Stimulated activated CD8-positive, alpha-beta memory T cell treated with anti-CD3 and anti-CD28 coated beads, Interleukin-2, amount 100 ng/mL, for 48 hours (primary cell): ENCODE data around the gene SLC22A3.

Experiments used
- DNase-seq, 2 donors: peaks; one replicate each; pipeline ENCODE4 v3.0.0-alpha.2; 2020; ENCODE audit warnings: low read depth in 2 of 2

Gene SLC22A3

GRCh38 chr6:160417146-160417545 lies 69.0 kb downstream of the SLC22A3 start:
- no peak for DNase-seq

DNA sequence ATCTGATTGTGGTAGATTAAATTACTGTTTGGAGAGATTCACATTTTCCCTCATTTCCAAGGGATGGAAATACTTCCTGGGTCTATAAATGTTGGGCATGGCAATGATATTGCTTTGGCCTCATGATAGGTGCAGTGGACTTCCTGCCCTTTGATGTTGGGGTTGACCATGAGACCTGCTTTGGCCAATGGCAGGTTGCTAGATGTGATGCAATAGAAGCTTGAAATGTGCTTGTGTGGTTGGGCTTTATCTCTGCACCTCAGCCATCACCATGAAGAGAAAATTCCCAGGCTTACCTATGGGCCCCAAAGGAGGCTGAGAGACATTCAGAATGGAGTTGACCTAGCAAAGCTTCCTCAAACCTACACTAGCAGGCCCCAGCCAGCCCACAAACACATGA lies 69.4 kb downstream of the SLC22A3 start:
- no peak for DNase-seq

DNA sequence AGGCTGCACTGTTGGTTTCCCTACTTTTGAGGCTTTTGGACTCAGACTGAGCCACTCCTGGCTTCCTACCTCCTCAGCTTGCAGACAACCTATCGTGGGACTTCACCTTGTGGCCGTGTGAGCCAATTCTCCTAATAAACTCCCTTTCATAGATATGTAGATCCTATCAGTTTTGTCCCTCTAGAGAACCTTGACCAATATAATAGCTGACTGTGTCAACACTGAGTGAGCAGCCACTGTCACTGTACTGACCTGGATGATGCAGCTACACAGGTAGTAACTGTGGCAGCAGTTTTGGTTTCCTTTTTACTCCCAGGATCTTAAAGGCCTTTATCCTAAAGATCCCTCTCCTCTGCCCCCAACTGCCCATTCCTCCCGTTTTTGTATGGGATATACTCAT lies 70.2 kb downstream of the SLC22A3 start:
- DNase-seq = no peak

GRCh38 chr6:160419488-160419887 lies 71.3 kb downstream of the SLC22A3 start:
- DNase-seq = no peak

DNA sequence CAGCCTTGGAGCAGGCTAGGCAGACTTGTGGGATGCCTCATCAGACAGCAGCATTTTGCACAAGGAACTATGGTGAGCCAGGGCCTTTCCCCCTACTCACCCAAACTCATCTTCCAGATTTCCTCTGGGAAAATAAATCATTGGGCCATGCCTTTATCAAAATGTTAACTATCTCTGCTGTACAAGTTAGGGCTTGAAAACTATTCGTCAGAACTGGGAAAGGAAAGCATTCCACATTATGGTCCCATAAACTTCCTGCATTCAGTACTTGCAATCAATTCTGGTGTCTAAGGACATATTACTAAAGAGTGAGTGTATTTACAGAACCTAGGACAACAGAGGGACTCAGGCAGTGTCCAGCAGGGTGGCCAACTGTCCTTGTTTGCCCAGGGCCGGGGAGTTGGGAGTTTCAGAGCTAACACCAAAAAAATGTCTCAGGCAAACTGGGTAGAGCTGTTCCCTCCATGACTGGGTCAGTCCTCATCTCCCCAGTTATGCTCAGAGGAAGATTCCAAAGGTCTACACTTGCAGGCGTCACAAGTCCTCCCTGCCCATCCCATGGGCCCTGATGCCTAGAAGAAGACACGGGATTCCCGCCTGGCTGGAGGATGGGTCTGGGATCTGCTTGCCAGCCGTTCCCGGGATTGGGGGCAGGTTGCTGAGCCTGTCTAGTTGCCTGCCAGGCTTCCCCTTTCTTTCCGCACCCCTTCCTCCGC lies 72.2 kb downstream of the SLC22A3 start:
- no peak for DNase-seq

GRCh38 chr6:160420969-160421556 lies 72.9 kb downstream of the SLC22A3 start:
- DNase-seq = no peak

GRCh38 chr6:160421854-160422253 lies 73.7 kb downstream of the SLC22A3 start:
- no peak for DNase-seq

DNA sequence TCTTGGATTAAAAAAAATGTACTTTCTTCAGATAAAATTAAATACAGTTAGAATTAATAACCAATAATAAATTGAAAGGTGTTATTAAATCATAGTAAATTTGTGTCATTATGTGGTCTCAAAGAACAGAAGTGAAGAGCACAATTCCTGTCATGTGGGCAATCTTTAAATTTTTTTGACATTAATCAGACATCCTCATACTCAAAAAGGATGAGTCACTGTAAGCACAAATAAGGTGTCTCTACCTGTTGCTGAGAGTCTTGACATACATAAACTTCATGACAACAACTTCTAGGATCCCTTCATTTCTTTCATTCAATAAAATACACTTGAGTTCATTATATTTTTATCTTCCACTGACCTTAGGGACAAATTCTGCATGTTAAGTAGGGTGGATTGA lies 76.1 kb downstream of the SLC22A3 start:
- DNase-seq = no peak

GRCh38 chr6:160426136-160426535 lies 78.0 kb downstream of the SLC22A3 start:
- no peak for DNase-seq

DNA sequence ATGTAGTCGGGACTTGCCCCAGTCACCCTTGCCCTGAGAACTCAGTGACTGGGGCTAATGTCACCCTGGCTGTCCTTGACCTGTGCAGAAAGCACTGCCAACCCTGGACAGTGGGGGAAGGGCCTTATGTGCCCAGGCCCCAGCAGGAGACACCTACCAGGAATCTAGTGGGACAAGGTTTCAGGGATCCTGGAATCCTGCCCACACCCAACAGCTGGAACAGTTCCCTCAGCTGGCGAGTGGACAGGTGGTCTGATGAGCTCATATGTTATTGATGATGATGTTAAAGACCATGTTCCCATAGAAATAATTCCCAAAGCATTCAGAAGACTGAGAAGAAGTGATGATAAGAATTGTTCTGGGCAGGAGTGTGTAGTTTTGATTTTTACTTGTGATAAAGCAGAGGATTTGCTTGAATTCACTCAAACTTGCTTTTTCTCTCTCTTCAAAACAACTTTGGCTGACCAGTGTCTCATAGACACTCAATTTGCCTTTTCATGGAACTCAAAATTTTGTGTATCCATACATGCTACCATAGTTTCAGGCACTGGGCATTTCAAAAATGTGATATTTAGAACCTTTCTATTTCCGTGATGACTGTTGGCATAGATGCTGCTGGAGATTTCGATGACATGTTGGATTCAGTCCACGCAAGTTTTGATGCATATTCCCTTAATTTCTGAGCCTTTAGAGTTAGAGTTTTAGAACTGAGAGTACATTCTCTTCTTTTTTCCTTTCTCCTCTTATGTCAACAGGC lies 79.3 kb downstream of the SLC22A3 start:
- no peak for DNase-seq

DNA sequence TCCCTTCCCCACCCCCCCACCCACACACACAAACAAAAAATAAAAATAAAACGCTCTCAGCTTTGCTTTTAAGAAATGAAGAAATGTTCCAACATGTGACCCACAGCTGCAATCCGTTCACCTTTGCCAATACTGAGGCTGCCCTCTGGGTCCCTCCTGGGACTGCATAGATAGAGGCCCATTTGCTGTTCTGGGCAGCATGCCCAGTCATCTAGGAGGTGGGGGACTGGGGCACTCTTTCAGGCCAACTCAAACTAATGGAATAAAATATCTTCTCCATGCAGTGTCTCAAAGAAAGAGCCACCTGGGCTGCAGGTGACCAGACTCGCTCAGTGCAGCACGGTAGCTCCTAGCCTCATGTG lies 79.9 kb downstream of the SLC22A3 start:
- no peak for DNase-seq

GRCh38 chr6:160428818-160429619 lies 80.8 kb downstream of the SLC22A3 start:
- DNase-seq = no peak

- no peak for DNase-seq
Observed at GRCh38 chr6:160429620-160429895, 81.4 kb downstream of the SLC22A3 start.

- no peak for DNase-seq
Observed at GRCh38 chr6:160430203-160430602, 82.0 kb downstream of the SLC22A3 start.

GRCh38 chr6:160430751-160431150 lies 82.6 kb downstream of the SLC22A3 start:
- DNase-seq = no peak

DNA sequence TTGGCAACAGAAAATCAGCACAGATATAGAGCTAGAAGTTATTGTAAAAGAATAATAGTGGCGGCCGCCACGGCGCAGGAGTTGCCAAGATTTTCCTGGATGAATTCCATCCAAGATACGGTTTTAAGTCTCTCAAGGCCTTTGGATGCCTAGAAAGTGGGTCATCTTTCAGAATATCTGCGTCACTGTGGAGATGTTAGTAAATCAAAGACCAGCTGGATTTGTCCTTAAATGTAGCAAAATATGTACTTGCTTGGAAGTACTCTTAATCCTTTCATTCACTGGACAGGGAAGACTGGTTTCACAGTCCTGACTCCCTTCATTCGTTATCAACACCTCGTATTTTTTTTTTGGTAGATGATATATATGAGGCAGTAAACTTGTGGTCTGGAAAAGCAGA lies 83.0 kb downstream of the SLC22A3 start:
- DNase-seq = no peak

DNA sequence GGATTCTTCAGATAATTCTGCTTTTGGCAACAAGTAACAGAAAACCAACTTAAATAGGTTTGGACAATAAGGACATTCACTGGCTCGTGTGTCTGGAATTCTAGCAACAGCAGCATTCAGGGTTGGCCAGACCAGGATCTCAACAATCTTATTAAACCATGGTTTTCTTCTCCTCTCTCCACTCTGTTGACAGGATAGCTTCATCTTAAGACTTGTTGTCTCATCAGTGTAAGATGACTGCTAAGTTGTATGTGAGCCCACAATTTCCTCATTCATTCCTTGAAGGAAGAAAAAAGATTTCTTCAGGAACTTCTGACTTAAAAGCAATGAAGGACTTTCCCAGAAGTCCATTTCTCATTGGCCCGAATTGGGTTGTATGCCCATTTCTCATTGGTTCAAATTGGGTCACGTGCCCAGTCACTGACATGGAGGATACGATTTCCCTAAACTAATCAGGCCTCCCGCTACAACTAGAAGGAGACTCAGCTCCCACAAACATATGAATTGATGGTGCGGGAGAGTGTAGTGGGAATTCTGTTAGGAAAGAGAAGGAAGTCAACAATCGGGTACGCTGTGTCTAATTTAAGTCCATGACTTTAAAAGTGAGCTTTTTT lies 83.7 kb downstream of the SLC22A3 start:
- DNase-seq = no peak

DNA sequence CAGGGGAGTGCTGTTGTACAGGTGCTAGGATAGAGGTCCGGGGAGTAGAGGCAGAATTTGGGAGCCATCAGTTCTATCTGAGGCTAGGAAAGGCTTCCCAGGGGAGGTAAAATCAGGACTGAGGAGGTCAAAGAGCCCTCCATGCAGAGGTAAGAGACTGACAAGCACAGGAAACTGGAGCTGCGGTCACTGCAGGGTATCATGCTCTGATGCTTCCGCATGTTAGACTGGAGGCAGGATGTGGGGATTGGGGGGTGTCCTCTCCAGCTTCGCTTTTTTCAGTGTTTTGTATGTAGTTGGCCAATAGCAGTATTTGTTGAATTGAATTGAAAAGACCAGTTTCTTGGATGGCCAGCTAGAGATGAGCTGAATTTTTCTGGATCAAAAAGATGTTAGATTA lies 87.8 kb downstream of the SLC22A3 start:
- DNase-seq = no peak

DNA sequence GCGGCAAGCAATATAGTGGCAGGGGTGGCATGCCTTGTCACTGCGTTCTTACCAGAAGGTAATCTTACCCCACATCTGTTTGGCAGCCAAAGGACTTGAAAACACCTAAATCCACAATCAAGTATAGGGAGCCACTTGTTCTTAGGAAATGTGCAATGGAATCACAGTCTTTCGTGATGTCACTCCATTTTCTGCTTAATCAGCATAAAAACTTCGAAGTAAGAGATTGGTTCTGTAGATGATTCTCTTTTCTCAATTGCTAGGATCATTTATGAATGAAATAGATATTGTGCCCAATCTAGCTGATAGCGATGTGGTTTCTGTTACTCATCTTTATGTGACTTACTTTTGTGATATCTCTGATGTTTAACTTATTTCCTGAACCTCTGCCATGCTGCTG lies 89.0 kb downstream of the SLC22A3 start:
- no peak for DNase-seq

DNA sequence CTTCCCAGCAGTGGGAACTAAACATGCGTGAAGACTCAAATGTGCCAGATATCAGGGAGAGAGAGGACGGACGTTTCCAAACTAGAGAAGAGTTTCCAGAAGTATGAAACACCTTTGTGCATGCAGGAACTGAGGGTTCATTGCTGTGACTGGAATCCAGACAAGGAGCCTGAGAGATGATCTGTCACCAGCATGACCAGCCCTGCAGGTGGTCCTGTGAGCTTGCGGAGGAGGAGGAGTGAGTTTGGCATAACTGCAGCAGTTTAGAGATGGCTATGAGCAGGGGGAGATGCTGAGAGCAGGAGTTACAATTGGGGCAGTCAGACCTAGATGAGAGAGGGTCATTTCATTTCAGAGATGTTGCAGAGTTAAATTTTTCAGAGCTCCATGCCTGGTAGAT lies 89.6 kb downstream of the SLC22A3 start:
- DNase-seq = no peak

DNA sequence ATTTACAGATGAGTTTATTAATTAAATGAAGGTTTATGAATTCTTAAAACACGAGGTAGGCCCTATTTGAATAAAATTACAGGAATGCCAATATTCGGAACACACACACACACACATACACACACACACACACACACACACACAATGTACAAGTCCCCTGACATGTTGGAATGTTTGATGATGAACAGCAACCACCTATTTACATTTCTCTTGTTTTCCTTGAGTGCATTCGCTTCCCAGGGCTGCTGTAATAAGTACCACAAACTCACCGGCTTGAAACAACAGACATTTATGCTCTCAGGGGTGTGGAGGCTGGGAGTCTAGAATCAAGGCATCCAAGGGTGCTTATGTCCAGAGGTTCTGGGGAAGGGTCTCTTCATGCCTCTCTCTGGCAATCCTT lies 90.3 kb downstream of the SLC22A3 start:
- DNase-seq = no peak

DNA sequence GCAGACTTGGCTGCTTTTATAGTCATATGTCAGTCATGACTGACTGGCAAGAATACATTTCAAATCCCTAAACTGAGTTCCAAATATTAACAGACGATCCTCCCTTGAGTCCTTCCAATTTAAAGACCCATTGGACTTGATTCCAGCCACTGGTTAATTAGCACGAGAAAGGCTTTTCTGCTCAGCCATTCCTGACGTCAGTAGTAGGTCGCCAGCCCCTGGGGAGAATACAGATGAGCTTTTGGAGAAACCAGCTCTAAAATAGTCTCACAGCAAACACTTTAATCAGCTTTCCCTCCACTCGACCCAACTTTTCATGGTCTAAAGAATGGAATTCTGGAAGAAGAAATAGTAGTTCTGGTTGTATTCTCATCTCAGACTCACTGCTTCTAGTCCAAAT lies 91.6 kb downstream of the SLC22A3 start:
- DNase-seq = no peak
